HCT116 (cell line): ENCODE data around the gene FICD. TPM values are rescaled to one million over a fixed set of nuclear protein-coding genes. Genes with fewer than 3 reads are reported as not detected.

Experiments
- ATAC-seq: fragments of 200-7000 bp; cut with Tn5 transposase; 2 replicates; pipeline ENCODE4 v1.9.1; 2020; ENCODE audit warnings: mild to moderate bottlenecking, moderate library complexity
- BruUV-seq: library from RNA; stranded (reverse); fragments of 400-500 nt; replicated peaks from 2 replicates; lab custom pipeline; 2021; lab: Mats Ljungman, UMichigan
- CTCF ChIA-PET: fragments of 300-600 bp; sonication (Branson Sonifier 250); formaldehyde crosslinking; loops from one replicate; lab custom pipeline; 2021; ENCODE audit warnings: antibody characterized with exemption; lab: Charles Lee
- POLR2A ChIA-PET: fragments of 300-600, 350-600 bp; sonication (Branson Sonifier 250); formaldehyde crosslinking; loops from one replicate; lab custom pipeline; 2021; ENCODE audit warnings: antibody characterized with exemption; lab: Charles Lee
- RAD21 ChIA-PET, 2 experiments: fragments of 300-600 bp; sonication (Branson Sonifier 250); formaldehyde crosslinking; loops; one replicate each; lab custom pipeline; 2023; ENCODE audit warnings: low total read pairs in 2 of 2; ENCODE audit not compliant: uncharacterized antibody in 2 of 2, unreplicated experiment in 2 of 2, low non-redundant PET in 1 of 2; lab: Charles Lee
- DNase-seq: peaks from one replicate; pipeline ENCODE4 v3.0.0-alpha.2; 2010; ENCODE audit warnings: low read depth, low spot score
- H2AFZ ChIP-seq: fragments of 200-600 bp; shearing (Covaris generic), sonication (generic); 2 replicates; pipeline ENCODE4 v1.6.1; 2017; ENCODE audit warnings: low read depth, mixed run types, mixed read lengths, antibody characterized with exemption, low read length; ENCODE audit not compliant: poor library complexity, severe bottlenecking
- H3K27ac ChIP-seq: 2 replicates; pipeline ENCODE4 v1.5.1; 2012; ENCODE audit warnings: low read depth, low read length
- H3K27me3 ChIP-seq: fragments of 200-600 bp; sonication (generic); 2 replicates; pipeline ENCODE4 v1.6.1; 2016; ENCODE audit warnings: mixed run types, low read length, mixed read lengths; ENCODE audit not compliant: insufficient read depth
- H3K36me3 ChIP-seq, 2 experiments: fragments of 200-500 bp in 1 of 2; fragments of 200-600 bp in 1 of 2; sonication (Bioruptor generic) in 1 of 2; sonication (generic) in 1 of 2; 2 replicates each; pipeline versions ENCODE4 v1.5.1 to v1.6.1; 2014 to 2016; ENCODE audit warnings: low read length in 2 of 2, inconsistent platforms in 1 of 2, mixed read lengths in 1 of 2, mixed run types in 1 of 2; ENCODE audit not compliant: insufficient read depth in 2 of 2, control insufficient read depth in 1 of 2
- H3K4me1 ChIP-seq, 2 experiments: fragments of 200-600 bp in 1 of 2; sonication (generic) in 1 of 2; 2 replicates each; pipeline versions ENCODE4 v1.5.1 to v1.6.1; 2012 to 2017; ENCODE audit warnings: low read length in 2 of 2, inconsistent platforms in 1 of 2, mild to moderate bottlenecking in 1 of 2, mixed read lengths in 1 of 2, mixed run types in 1 of 2, moderate library complexity in 1 of 2; ENCODE audit not compliant: insufficient read depth in 2 of 2, control insufficient read depth in 1 of 2
- H3K4me2 ChIP-seq: fragments of 200-600 bp; sonication (generic); 2 replicates; pipeline ENCODE4 v1.6.1; 2017; ENCODE audit warnings: mixed run types, low read length, mixed read lengths
- H3K4me3 ChIP-seq, 2 experiments: fragments of 200-600 bp in 1 of 2; sonication (generic) in 1 of 2; replicated peaks in 1 of 2; 2 replicates each; pipeline ENCODE4 v1.5.1; 2011 to 2016; ENCODE audit warnings: low read length in 2 of 2, control low read depth in 1 of 2, low read depth in 1 of 2, mild to moderate bottlenecking in 1 of 2, mixed read lengths in 1 of 2, mixed run types in 1 of 2
- H3K79me2 ChIP-seq: fragments of 200-600 bp; sonication (generic); 2 replicates; pipeline ENCODE4 v1.6.1; 2017; ENCODE audit warnings: mild to moderate bottlenecking, mixed run types, low read length, moderate library complexity, mixed read lengths; ENCODE audit not compliant: insufficient read depth
- H3K9ac ChIP-seq: fragments of 200-600 bp; sonication (generic); 2 replicates; pipeline ENCODE4 v1.6.1; 2016; ENCODE audit warnings: low read length, mixed read lengths
- H3K9me2 ChIP-seq: fragments of 200-600 bp; sonication (generic), shearing (Covaris generic); 2 replicates; pipeline ENCODE4 v1.6.1; 2017; ENCODE audit warnings: mixed run types, mild to moderate bottlenecking, moderate library complexity; ENCODE audit not compliant: insufficient read depth
- H3K9me3 ChIP-seq, 2 experiments: fragments of 200-500 bp in 1 of 2; fragments of 200-600 bp in 1 of 2; sonication (Bioruptor generic) in 1 of 2; sonication (generic) in 1 of 2; 2 replicates each; pipeline ENCODE4 v1.6.1; 2014 to 2017; ENCODE audit warnings: low read length in 2 of 2, mixed read lengths in 2 of 2, inconsistent platforms in 1 of 2, low read depth in 1 of 2, mild to moderate bottlenecking in 1 of 2, mixed run types in 1 of 2, moderate library complexity in 1 of 2; ENCODE audit not compliant: control insufficient read depth in 1 of 2, insufficient read depth in 1 of 2
- H4K20me1 ChIP-seq: fragments of 200-600 bp; sonication (generic), shearing (Covaris generic); 2 replicates; pipeline ENCODE4 v1.6.1; 2017; ENCODE audit warnings: mixed run types, mild to moderate bottlenecking, moderate library complexity; ENCODE audit not compliant: insufficient read depth
- ATF3 ChIP-seq: IDR thresholded peaks from 2 replicates; pipeline ENCODE4 v1.6.1; 2012
- CEBPB ChIP-seq: IDR thresholded peaks from 2 replicates; pipeline ENCODE4 v1.6.1; 2012; ENCODE audit warnings: low read depth
- CTCF ChIP-seq, 3 experiments: fragments of 200-600 bp in 1 of 3; sonication (generic) in 1 of 3; IDR thresholded peaks in 2 of 3; conservative IDR thresholded peaks in 1 of 3; 2 replicates each; pipeline ENCODE4 v1.5.1; 2012 to 2017; ENCODE audit warnings: low read depth in 2 of 3, low read length in 2 of 3, antibody characterized with exemption in 1 of 3, borderline replicate concordance in 1 of 3, control low read depth in 1 of 3, mild to moderate bottlenecking in 1 of 3, mixed read lengths in 1 of 3, mixed run types in 1 of 3, moderate library complexity in 1 of 3; ENCODE audit not compliant: insufficient read depth in 1 of 3
- EGR1 ChIP-seq: IDR thresholded peaks from 2 replicates; pipeline ENCODE4 v1.6.1; 2012; ENCODE audit warnings: low read depth
- ELF1 ChIP-seq: IDR thresholded peaks from 2 replicates; pipeline ENCODE4 v1.6.1; 2012; ENCODE audit warnings: low read depth, borderline replicate concordance
- EZH2 ChIP-seq: fragments of 200-600 bp; sonication (generic); IDR thresholded peaks from 2 replicates; pipeline ENCODE4 v1.6.1; 2017; ENCODE audit warnings: antibody characterized with exemption, mixed run types
- EZH2phosphoT487 ChIP-seq: fragments of 200-600 bp; IDR thresholded peaks from 2 replicates; pipeline ENCODE4 v1.6.1; 2018; ENCODE audit warnings: antibody characterized with exemption, borderline replicate concordance
- FOSL1 ChIP-seq: IDR thresholded peaks from 2 replicates; pipeline ENCODE4 v1.6.1; 2012; ENCODE audit warnings: low read depth
- JUND ChIP-seq: IDR thresholded peaks from 2 replicates; pipeline ENCODE4 v1.6.1; 2012
- MAX ChIP-seq: IDR thresholded peaks from 2 replicates; pipeline ENCODE4 v1.6.1; 2012
- POLR2AphosphoS5 ChIP-seq: IDR thresholded peaks from 2 replicates; pipeline ENCODE4 v1.6.1; 2011; ENCODE audit warnings: mild to moderate bottlenecking, low read depth, low read length, moderate library complexity
- RAD21 ChIP-seq: IDR thresholded peaks from 2 replicates; pipeline ENCODE4 v1.6.1; 2012; ENCODE audit warnings: low read depth, mild to moderate bottlenecking
- REST ChIP-seq: IDR thresholded peaks from 2 replicates; pipeline ENCODE4 v1.6.1; 2012; ENCODE audit warnings: low read depth
- SIN3A ChIP-seq: IDR thresholded peaks from 2 replicates; pipeline ENCODE4 v1.6.1; 2012; ENCODE audit warnings: low read depth
- SP1 ChIP-seq: IDR thresholded peaks from 2 replicates; pipeline ENCODE4 v1.6.1; 2012; ENCODE audit warnings: low read depth
- SRF ChIP-seq: IDR thresholded peaks from 2 replicates; pipeline ENCODE4 v1.6.1; 2012; ENCODE audit warnings: low read depth
- TCF7L2 ChIP-seq: IDR thresholded peaks from 2 replicates; pipeline ENCODE4 v1.7.0; 2011; ENCODE audit warnings: borderline replicate concordance, inconsistent platforms; ENCODE audit not compliant: insufficient read depth, insufficient read length; ENCODE audit errors: extremely low read depth
- ZBTB33 ChIP-seq: IDR thresholded peaks from 2 replicates; pipeline ENCODE4 v1.6.1; 2011; ENCODE audit warnings: mild to moderate bottlenecking, low read length, moderate library complexity; ENCODE audit not compliant: insufficient replicate concordance; ENCODE audit errors: extremely low read depth
- ZFX ChIP-seq: fragments of 450-650 bp; IDR thresholded peaks from 2 replicates; pipeline ENCODE4 v1.6.1; 2017
- ZNF274 ChIP-seq: fragments of 200-500 bp; sonication (Bioruptor generic); IDR thresholded peaks from 2 replicates; pipeline ENCODE4 v1.6.1; 2014; ENCODE audit warnings: mild to moderate bottlenecking, low read depth, low read length, inconsistent platforms
- intact Hi-C: fragments of 100-400 bp; cut with micrococcal nuclease; formaldehyde crosslinking; loops from 2 replicates; pipeline ENCODE4 v1.10.0; 2022
- total RNA-seq: library from RNA; stranded (reverse); gene quantifications from one replicate; pipeline ENCODE4 v1.2.1, GENCODE V29; 2021; ENCODE audit not compliant: unreplicated experiment

The FICD gene
- total RNA-seq, 1 experiment from 2014 or later = 5.1 TPM

GRCh38 chr12:108538146-108538545 lies 23.1 kb downstream of the FICD start:
- ATAC-seq (no peak), DNase-seq (no peak)
- no TSS peak for BruUV-seq
- Histone ChIP-seq H2AFZ (no peak overlapping the region), H3K9ac (no peak overlapping the region), H4K20me1 (peaks cover 15% of the 10 kb centered on the region; the same call in 1 of the 2 replicates), H3K27ac (no peak overlapping the region), H3K9me2 (no peaks in the 10 kb centered on the region), H3K4me3 (no peak overlapping the region), H3K36me3 (peaks cover 39 to 45% of the 10 kb centered on the region in 2 experiments; a peak in 3 of 4 replicates), H3K27me3 (no peaks in the 10 kb centered on the region), H3K79me2 (peaks cover 86% of the 10 kb centered on the region), H3K9me3 (no peaks in the 10 kb centered on the region), H3K4me2 (no peak overlapping the region), H3K4me1 (peaks cover 6 to 18% of the 10 kb centered on the region in 2 experiments)
- RAD21 ChIA-PET = no interaction called here
- CTCF ChIA-PET = no interaction called here
- TF ChIP-seq SP1 = no peak
- no peak for TF ChIP-seq FOSL1
- no peak for TF ChIP-seq RAD21
- TF ChIP-seq ZBTB33 = no peak
- no peak for TF ChIP-seq CEBPB
- no peak for TF ChIP-seq ATF3
- TF ChIP-seq REST = no peak
- no peak for TF ChIP-seq ZFX
- no peak for TF ChIP-seq SRF
- TF ChIP-seq EZH2 = no peak
- no peak for TF ChIP-seq ZNF274
- TF ChIP-seq SIN3A = no peak
- no peak for TF ChIP-seq ELF1
- no peak for TF ChIP-seq CTCF (IDR thresholded peaks at IDR 0.05 in 2 of 3, conservative IDR thresholded peaks at IDR 0.05 in 1 of 3; ENCODE audit: borderline replicate concordance in 1 of 3, insufficient read depth in 1 of 3, low read depth in 2 of 3, low read length in 2 of 3)
- no peak for TF ChIP-seq POLR2AphosphoS5
- TF ChIP-seq EZH2phosphoT487 = no peak
- TF ChIP-seq TCF7L2 = no peak
- TF ChIP-seq JUND = no peak
- TF ChIP-seq MAX = no peak
- no peak for TF ChIP-seq EGR1
- POLR2A ChIA-PET = no interaction called here
- intact Hi-C loops = no loop called here
